Keratinocyte (primary cell): Measurements from ENCODE around the gene IL1A. TPM values are rescaled to one million over a fixed set of nuclear protein-coding genes. Genes with fewer than 3 reads are reported as not detected.

ENCODE experiments used
- DNase-seq: peaks from one replicate; pipeline ENCODE4 v3.0.0-alpha.2; 2011; ENCODE audit warnings: low read depth, missing footprints, low spot score
- FAIRE-seq: peaks from 2 replicates; lab custom pipeline; 2011; peaks lifted over from hg19 to GRCh38; lab: Jason Lieb, UNC
- H2AFZ ChIP-seq: 2 replicates; pipeline ENCODE4 v1.6.0; 2012; ENCODE audit warnings: low read length, control low read depth, inconsistent platforms; ENCODE audit not compliant: control insufficient read depth
- H3K27ac ChIP-seq: 2 replicates; pipeline ENCODE4 v1.5.1; 2011; ENCODE audit warnings: low read length; ENCODE audit not compliant: control insufficient read depth, insufficient read depth
- H3K27me3 ChIP-seq: 3 replicates; pipeline ENCODE4 v1.6.0; 2011; ENCODE audit warnings: low read length; ENCODE audit not compliant: control insufficient read depth, insufficient read depth; ENCODE audit errors: extremely low read depth
- H3K36me3 ChIP-seq, 2 experiments: 2 replicates in 1 of 2; 3 replicates in 1 of 2; pipeline ENCODE4 v1.5.1; 2011; ENCODE audit warnings: low read length in 2 of 2, mild to moderate bottlenecking in 1 of 2; ENCODE audit not compliant: control insufficient read depth in 2 of 2, insufficient read depth in 2 of 2; ENCODE audit errors: extremely low read depth in 1 of 2
- H3K4me1 ChIP-seq: 3 replicates; pipeline ENCODE4 v1.5.1; 2011; ENCODE audit warnings: low read length; ENCODE audit not compliant: control insufficient read depth, insufficient read depth; ENCODE audit errors: extremely low read depth
- H3K4me2 ChIP-seq: 3 replicates; pipeline ENCODE4 v1.6.0; 2011; ENCODE audit warnings: low read depth, low read length; ENCODE audit not compliant: control insufficient read depth, insufficient read depth; ENCODE audit errors: extremely low read depth
- H3K4me3 ChIP-seq, 3 experiments: fragments of 200-600 bp in 1 of 3; sonication (generic) in 1 of 3; 2 replicates in 2 of 3; 3 replicates in 1 of 3; pipeline ENCODE4 v1.5.1; 2011 to 2016; ENCODE audit warnings: low read length in 3 of 3, mild to moderate bottlenecking in 3 of 3, control low read depth in 2 of 3, inconsistent platforms in 1 of 3, low read depth in 1 of 3, mixed read lengths in 1 of 3, mixed run types in 1 of 3, moderate library complexity in 1 of 3; ENCODE audit not compliant: control insufficient read depth in 2 of 3, insufficient read depth in 2 of 3; ENCODE audit errors: extremely low read depth in 1 of 3
- H3K79me2 ChIP-seq: 2 replicates; pipeline ENCODE4 v1.6.0; 2012; ENCODE audit warnings: low read length; ENCODE audit not compliant: control insufficient read depth, insufficient read depth
- H3K9ac ChIP-seq: 3 replicates; pipeline ENCODE4 v1.6.0; 2011; ENCODE audit warnings: low read length; ENCODE audit not compliant: control insufficient read depth, insufficient read depth; ENCODE audit errors: extremely low read depth
- H3K9me1 ChIP-seq: 3 replicates; pipeline ENCODE4 v1.6.0; 2011; ENCODE audit warnings: low read length; ENCODE audit not compliant: control insufficient read depth, insufficient read depth; ENCODE audit errors: extremely low read depth
- H3K9me3 ChIP-seq: 2 replicates; pipeline ENCODE4 v1.5.1; 2012; ENCODE audit warnings: low read depth, low read length; ENCODE audit not compliant: control insufficient read depth
- H4K20me1 ChIP-seq: 3 replicates; pipeline ENCODE4 v1.6.0; 2011; ENCODE audit warnings: low read length; ENCODE audit not compliant: control insufficient read depth, insufficient read depth; ENCODE audit errors: extremely low read depth
- EZH2 ChIP-seq: IDR thresholded peaks from one replicate; pipeline ENCODE4 v1.6.1; 2012; ENCODE audit warnings: inconsistent platforms, mild to moderate bottlenecking, low read length, moderate library complexity
- dilution Hi-C: fragments of 300-500 bp; cut with MboI; formaldehyde crosslinking; loops from one replicate; pipeline ENCODE4 v1.7.0; 2020; ENCODE audit warnings: low sequenced_read_pairs; ENCODE audit not compliant: extremely low pct_ligation_motif_present
- polyA plus RNA-seq, 5 experiments: library from polyadenylated mRNA; depleted of rRNA in 3 of 5; stranded (reverse) in 3 of 5; stranded (forward) in 1 of 5; unstranded in 1 of 5; fragments of >200 nt; gene quantifications; 1 replicate in 1 of 5; 2 replicates in 3 of 5; 3 replicates in 1 of 5; pipeline versions ENCODE4 v1.2.1 to v1.2.3, GENCODE V29; 2011 to 2012; ENCODE audit warnings: missing spikeins in 2 of 5, low read depth in 1 of 5, low replicate concordance in 1 of 5
- TF ChIP-seq, protein P1 (sequence below), 3 experiments: IDR thresholded peaks in 1 of 3; conservative IDR thresholded peaks in 1 of 3; optimal IDR thresholded peaks in 1 of 3; 2 replicates in 2 of 3; 3 replicates in 1 of 3; pipeline versions ENCODE3 to v1.5.1; 2011; ENCODE audit warnings: low read length in 3 of 3, mild to moderate bottlenecking in 3 of 3, moderate library complexity in 2 of 3, control low read depth in 1 of 3, inconsistent platforms in 1 of 3; ENCODE audit not compliant: insufficient read depth in 2 of 3; ENCODE audit errors: extremely low read depth in 1 of 3

The IL1A gene
- polyA plus RNA-seq, 1 donor (not counting 4 experiments of a cell fraction or from before 2014, with no cell fraction given) = 269 TPM

GRCh38 chr2:112817082-112817689 is 32.9 kb upstream of the IL1A start:
- no peaks in the 10 kb centered on the region for H4K20me1 ChIP-seq
- H3K9me1 ChIP-seq = no peaks in the 10 kb centered on the region
- dilution Hi-C loops = no loop called here
- no peak overlapping the region for H2AFZ ChIP-seq
- FAIRE-seq (no peak), DNase-seq (no peak)
- H3K36me3 ChIP-seq = no peaks in the 10 kb centered on the region
- no peaks in the 10 kb centered on the region for H3K27me3 ChIP-seq
- H3K9me3 ChIP-seq = no peaks in the 10 kb centered on the region
- no peak overlapping the region for H3K4me2 ChIP-seq
- H3K4me1 ChIP-seq = peaks cover 39% of the 10 kb centered on the region
- no peak overlapping the region for H3K9ac ChIP-seq
- H3K4me3 ChIP-seq = no peak overlapping the region
- TF ChIP-seq, protein P1, sequence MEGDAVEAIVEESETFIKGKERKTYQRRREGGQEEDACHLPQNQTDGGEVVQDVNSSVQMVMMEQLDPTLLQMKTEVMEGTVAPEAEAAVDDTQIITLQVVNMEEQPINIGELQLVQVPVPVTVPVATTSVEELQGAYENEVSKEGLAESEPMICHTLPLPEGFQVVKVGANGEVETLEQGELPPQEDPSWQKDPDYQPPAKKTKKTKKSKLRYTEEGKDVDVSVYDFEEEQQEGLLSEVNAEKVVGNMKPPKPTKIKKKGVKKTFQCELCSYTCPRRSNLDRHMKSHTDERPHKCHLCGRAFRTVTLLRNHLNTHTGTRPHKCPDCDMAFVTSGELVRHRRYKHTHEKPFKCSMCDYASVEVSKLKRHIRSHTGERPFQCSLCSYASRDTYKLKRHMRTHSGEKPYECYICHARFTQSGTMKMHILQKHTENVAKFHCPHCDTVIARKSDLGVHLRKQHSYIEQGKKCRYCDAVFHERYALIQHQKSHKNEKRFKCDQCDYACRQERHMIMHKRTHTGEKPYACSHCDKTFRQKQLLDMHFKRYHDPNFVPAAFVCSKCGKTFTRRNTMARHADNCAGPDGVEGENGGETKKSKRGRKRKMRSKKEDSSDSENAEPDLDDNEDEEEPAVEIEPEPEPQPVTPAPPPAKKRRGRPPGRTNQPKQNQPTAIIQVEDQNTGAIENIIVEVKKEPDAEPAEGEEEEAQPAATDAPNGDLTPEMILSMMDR (optimal IDR thresholded peaks at IDR 0.05 in 1 of 3, IDR thresholded peaks at IDR 0.05 in 1 of 3, conservative IDR thresholded peaks at IDR 0.05 in 1 of 3; ENCODE audit: extremely low read depth in 1 of 3, insufficient read depth in 2 of 3, low read length in 3 of 3) = peak in 1 of 3 experiments; percentile 1
- TF ChIP-seq EZH2 = no peak
- no peaks in the 10 kb centered on the region for H3K79me2 ChIP-seq
- H3K27ac ChIP-seq = no peak overlapping the region

GRCh38 chr2:112814278-112814677 is 30.0 kb upstream of the IL1A start:
- no peaks in the 10 kb centered on the region for H4K20me1 ChIP-seq
- DNase-seq (no peak), FAIRE-seq (peak; percentile 75)
- no peaks in the 10 kb centered on the region for H3K79me2 ChIP-seq
- H3K9ac ChIP-seq = peak overlapping the region; percentile 55
- no peaks in the 10 kb centered on the region for H3K9me3 ChIP-seq
- H3K4me3 ChIP-seq = peak overlapping the region in 2 of 3 experiments; percentile 14 to 33
- H3K4me2 ChIP-seq = peak overlapping the region; percentile 84
- H3K4me1 ChIP-seq = peaks cover 50% of the 10 kb centered on the region
- no peaks in the 10 kb centered on the region for H3K27me3 ChIP-seq
- TF ChIP-seq EZH2 = no peak
- TF ChIP-seq, protein P1 (optimal IDR thresholded peaks at IDR 0.05 in 1 of 3, IDR thresholded peaks at IDR 0.05 in 1 of 3, conservative IDR thresholded peaks at IDR 0.05 in 1 of 3; ENCODE audit: extremely low read depth in 1 of 3, insufficient read depth in 2 of 3, low read length in 3 of 3) = peak in 1 of 3 experiments; percentile 23
- dilution Hi-C loops = no loop called here
- H3K36me3 ChIP-seq = no peaks in the 10 kb centered on the region
- no peak overlapping the region for H2AFZ ChIP-seq
- H3K27ac ChIP-seq = peak overlapping the region; percentile 99
- H3K9me1 ChIP-seq = no peaks in the 10 kb centered on the region
